ENCODE results near the gene AUTS2.
A peak's percentile ranks its signal among the peaks of the same experiment; 100 is the strongest.

AUTS2 gene

DNA sequence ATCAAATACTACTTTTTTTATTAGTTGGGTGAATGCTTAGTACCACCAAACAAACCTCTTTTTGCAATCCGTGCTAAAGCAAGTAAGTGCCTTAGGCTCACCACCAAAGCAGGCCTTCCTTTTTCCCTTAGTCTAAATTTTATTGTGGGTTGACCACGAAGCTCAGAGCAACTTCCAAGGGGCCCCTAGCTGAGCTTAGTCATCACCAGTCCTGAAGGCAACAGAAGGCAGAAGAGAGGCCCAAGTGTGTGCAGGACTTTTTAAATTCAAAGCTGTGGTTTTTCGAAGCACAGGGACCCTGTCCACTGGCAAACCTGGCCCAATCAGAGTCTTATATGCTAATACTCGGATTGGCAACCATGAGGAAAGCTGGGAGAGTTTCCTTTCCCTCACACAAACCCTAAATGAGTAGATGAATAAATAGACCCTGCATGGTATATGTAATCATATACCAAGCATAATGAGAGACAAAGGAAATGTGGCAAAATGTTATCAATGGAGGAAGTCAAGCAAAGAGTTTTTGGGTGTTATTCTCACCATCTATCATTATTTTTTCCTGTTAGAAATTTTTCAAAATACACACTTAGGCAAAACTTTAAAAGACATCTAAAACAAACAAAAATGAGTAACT is 1080.5 kb downstream of the AUTS2 start:
- DNase-seq = no peak

DNA sequence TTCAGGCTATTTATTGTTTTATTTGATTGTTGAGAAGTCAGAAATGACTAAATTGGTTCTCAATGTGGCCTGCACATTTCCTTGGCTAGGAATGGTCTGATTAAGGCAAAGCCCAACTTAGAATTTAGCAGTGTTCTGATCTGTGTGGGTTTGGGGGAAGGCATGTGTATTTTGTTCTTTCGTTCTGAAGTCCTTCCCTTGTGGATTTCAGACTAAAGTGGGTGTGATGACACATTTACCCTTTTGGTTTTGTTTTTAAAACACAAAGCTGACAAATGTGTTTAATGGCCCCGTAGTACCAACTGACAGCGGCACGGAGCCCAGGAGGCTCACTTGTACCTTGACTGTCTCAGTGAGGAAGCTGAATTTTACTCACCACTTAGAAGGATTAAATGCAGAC is 1081.4 kb downstream of the AUTS2 start:
- DNase-seq = no peak

- DNase-seq = no peak
These were observed 1082.0 kb downstream of the AUTS2 start for GRCh38 chr7:70680306-70680705.

DNA sequence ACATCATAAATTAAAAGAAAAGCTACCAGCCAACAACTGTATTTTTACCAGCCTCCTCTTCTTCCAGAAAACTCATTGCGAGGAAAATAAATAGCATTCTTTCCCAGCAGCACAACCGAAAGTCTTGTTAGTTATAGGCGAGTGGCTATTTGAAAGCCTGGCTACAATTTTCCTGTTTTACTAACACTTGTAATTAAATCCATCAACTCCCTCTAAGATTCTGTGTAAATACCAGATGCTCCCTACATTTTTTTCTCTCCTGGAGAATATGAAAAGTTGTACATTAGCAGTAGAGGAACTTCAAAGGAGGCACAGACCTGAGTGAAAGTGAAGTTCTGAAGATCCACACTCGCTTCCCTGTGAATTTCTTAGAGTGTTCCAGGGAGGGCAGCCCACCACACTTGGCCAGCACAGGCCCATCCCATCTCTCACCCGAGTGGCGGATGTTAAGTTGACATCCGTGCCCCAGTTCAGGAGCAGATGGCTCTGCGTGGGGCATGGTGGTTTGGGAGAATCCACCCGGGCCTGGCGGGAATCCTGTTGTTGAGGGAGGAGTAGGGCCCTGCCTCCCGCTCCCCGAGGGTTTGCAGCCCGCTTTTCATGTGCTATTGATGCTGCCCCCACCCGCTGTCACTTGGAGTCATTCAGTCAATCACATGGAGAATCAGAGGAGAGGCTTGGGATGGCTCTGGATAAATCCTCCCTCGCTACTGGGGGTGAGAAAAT is 1082.6 kb downstream of the AUTS2 start:
- no peak for DNase-seq

GRCh38 chr7:70681469-70682350 is 1083.4 kb downstream of the AUTS2 start:
- peak in 2 of 4 experiments; percentile 11 to 17 for DNase-seq

DNA sequence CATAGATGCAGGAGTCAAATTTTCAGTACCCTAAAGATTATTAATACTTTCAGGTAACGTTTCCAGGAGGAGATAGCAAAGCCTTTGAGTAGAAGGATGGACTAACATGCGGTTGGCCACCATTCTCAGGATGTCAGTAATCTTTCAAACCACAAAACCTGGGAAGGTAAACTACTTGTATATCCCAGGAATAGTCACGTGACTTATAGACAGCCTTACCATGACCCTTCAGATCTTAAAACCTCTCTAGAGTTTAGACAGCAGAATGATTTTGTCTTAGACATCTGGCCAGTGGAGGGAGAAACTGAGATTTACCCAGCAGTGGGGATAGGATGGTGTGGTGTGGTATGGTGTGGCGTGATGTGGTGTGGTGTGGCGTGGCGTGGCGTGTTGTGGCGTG is 1085.9 kb downstream of the AUTS2 start:
- DNase-seq = no peak

DNA sequence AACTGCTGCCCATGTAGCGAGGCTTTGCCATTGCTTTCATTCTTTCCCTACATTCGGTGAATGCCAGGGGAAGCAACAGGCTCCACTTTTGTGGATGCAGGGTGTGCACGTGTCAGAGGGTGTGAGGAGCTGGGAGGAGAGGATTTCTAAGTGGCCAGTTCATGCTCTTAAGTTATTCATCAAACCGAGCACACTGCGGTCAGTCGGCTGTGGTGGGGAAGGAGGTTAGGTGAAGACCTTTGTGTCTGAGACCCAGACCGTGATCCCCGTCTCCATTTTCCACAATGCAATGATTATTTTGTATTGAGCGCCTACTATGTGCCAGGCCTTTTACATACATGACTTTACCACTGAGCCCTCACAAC is 1095.0 kb downstream of the AUTS2 start:
- DNase-seq = no peak

DNA sequence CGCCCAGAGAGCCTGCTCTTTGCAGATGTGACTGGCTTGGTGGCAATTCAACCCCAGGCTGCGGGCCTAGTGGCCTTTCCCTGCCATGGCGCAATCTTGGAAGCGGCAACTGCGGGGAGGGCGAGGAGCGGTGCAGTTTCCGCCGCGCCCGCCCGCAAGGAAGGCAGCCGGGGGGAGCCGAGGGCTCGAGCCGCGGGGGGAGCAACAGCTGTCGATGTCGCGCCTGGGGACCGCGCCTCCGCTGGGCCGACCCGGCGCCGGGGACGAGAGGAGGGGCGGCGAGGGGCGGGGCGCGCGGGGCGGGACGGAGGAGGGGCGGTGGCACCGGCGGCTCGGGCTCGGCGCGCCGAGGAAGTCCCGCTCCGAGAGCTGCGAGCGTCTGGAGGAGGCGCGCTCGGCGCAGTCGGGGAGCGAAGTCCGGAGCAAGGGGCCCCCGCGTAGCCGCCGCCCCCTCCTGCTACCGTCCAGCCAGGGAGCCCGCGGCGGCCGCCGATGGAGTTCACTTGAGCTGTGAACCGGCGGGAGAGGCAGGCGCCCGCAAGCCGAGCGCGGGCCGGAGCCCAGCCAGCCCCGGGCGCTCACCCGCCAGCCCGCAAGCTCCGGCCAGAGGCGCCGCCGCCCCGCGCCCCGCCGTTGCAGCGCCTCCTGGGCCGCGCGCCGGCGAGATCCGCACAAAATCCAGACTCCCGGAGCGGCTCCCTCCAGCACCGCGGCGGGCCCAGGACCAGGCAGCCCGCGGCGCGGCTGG is 1095.6 kb downstream of the AUTS2 start:
- peak; percentile 23 to 75 (median 54) for DNase-seq

- DNase-seq = peak; percentile 11 to 62 (median 32)
These were observed 1096.2 kb downstream of the AUTS2 start for GRCh38 chr7:70694434-70694970.

DNA sequence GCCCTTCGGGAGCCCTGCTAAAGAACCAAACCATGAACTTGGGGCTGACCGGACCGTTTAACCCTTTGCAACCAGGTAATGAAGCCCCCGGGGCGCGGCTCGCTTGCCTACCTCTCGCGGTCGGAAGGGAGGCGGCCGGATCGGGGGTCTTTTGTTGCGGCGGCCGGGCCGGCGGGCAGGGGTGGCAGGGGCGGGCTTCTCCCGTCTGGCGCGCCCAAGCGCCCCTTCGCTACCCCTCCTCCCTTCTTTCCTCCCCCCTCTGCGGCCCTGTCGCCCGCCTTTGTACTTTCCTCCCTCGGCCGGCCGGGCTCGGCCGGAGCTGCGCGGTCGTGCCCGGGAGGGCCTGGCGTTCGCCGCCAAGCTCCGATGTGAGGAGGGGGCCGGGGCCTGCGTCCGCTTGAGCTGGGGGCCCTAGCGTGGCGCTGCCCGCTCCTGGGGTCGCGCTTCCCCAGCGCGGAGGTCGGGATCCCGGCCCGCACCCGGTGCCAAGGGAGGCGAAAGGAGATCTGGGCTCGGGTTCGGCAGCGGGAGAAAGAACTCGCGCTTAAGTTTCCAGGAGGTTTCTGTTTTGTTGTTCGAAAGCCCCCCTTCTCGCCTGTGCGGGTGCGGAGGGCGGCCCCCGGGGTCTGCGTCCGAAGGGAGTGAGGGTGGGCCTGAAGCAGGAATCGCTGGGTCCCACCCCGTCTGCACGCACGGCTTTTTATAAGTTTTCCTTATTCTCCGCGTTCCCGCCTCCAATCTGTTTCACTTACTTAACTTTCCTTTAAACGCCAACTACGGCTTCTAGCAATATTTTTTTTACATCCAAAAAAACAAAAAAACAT is 1096.9 kb downstream of the AUTS2 start:
- peak in 2 of 4 experiments; percentile 14 to 28 for DNase-seq

GRCh38 chr7:70695795-70696083 is 1097.5 kb downstream of the AUTS2 start:
- peak in 2 of 4 experiments; percentile 10 to 16 for DNase-seq

DNA sequence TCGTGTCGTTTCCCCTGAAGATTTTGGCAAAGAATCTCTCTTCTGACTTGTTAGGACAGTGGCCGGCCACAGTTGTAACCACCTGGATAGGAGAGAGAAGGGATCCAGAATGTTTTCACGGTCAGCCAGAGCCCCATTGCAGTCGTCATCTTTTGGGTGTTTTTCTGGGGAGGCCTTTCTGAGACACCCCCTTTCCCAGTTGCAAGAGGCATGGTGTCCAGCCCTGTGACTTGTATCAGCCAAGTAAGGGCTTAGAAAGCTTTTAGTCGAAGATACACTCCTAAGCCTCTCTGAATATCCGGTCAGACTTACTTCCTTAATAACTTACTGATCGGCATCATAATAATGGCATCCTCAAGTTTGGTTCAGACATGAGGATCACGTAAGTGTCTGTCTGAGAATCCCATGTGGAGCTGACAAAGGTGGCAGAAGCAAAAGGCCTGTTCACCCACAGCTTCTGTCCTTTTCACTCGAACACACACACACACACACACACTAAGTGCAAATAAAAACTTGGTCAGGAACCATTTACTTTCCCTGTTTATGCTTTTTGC is 1098.0 kb downstream of the AUTS2 start:
- DNase-seq = no peak

- peak; percentile 51 to 66 (median 60) for DNase-seq
These were observed 1100.1 kb downstream of the AUTS2 start for GRCh38 chr7:70698219-70698832.

DNA sequence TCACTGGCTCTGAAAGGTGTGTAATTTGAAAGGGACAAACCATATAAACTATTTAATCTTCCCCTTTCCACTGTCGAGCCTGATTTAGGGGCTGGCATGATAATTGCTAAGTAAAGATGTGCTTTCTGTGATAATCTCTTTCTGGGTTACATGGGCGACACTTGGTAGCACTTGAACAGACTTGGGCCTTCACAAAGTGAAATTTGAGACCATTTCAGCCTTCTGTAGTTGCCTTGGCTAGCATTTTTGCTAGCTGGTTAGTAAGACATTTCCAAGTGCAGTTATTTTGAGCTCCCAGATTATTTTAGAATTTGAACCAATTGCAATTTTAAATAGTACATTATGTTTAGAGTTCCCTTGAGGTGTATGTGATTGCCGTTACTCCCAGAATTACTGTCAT is 1101.0 kb downstream of the AUTS2 start:
- no peak for DNase-seq

GRCh38 chr7:70700055-70700940 is 1102.0 kb downstream of the AUTS2 start:
- no peak for DNase-seq

DNA sequence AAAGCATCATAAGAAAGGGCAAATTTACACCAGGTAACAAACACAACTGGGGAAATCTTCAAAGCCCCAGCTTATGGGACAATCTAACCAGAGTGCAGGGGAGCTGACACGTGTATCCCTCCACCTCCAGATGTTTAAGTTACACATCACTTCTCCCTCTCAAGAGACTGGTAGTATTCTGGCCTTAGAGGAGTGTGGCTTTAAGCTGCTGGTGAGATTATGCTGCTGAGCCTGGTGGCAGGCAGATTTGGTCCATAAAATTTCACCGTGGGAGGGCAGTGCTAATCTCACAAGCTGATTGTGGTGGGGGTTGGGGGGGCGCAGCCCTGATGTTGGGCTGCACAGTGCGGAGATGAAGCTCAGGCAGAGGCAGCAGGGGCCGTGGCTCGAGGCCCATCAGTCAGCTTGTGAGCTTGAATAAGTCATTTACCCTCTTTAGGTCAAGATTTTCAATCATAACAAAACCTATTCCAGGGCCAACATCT is 1102.7 kb downstream of the AUTS2 start:
- DNase-seq = no peak

DNA sequence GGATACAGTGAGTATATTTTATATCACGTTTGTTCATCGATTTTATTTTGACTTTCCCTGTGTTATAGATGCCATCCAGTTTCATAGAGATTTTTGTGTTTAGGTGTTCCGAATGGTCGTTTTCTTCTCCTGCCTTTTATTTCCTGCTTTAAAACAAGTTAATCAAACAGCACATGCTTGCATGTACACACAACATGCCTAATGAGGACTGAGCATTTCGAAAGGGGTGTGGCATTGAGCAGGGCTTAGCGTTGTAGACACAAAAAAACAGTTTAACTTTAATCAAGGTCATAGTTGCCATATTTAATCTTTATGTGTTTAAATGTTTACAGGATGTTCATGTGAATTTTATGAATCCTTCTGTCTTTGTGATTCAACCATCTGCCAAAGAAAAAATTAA is 1103.2 kb downstream of the AUTS2 start:
- no peak for DNase-seq

DNA sequence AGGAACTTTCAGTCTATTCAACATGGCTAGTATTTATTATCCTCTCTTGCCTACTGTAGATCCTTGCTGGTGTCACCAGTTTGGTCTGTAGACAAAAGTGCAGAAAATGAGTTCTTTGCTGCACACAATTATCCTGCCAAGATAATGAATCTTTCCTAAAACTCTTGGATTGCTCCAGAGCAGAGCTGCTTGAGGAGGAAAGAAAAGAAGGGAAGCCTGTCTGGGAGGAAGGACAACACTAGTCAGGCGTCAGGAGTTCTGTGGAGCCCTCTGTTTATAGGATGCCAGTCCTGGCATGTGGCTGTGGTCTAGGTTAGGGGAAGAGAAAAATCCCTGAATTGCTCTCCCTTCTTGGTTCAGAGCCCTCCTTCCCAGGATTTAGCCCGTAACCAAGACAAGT is 1103.7 kb downstream of the AUTS2 start:
- DNase-seq = no peak

- no peak for DNase-seq
These were observed 1105.5 kb downstream of the AUTS2 start for GRCh38 chr7:70703785-70704184.
